ENCODE data around the gene RAX.

RAX gene

DNA sequence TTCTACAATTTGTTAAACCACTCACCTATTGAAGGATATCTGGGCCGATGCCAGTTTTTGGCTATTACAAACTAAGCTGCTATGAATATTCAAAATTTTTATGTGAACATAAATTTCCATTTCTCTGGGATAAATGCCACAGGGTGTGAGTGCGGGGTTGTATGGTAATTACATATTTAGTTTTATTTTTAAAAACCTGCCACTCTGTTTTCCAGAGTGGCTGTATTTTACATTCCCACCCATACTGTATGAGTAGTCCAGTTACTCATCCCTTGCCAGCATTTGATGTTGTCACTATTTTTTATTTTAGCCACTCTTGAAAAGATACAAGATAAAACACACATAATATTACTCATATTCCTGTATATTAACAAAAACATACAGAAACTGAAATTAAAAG is 30.3 kb downstream of the RAX start:
- H3K9ac ChIP-seq (ENCODE audit: low read depth, low read length) = no peak overlapping the region
- no peaks in the 10 kb centered on the region for H3K9me3 ChIP-seq (ENCODE audit: control insufficient read depth, insufficient read depth, low read length)
- no peaks in the 10 kb centered on the region for H3K36me3 ChIP-seq (ENCODE audit: insufficient read depth, low read length)
- H3K4me1 ChIP-seq (ENCODE audit: insufficient read depth, low read length) = no peaks in the 10 kb centered on the region

DNA sequence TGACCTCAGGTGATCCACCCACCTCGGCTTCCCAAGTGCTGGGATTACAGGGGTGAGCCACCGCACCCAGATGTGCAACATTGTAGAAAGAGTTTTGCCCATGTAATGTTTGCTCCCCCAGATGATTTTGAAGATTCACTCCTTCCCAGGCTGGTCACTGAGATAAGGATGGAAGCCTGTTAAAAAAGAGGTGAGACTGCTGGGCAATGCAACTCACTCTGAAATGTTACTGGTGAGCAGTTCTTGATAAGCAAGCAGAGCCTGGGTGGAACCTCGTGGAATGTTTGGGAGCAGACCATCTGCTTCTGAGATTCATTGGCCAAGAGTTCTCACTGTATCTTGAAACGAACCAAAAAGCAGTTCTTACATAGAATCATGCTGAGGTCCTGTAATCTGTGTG is 33.6 kb downstream of the RAX start:
- no peaks in the 10 kb centered on the region for H3K9me3 ChIP-seq (ENCODE audit: control insufficient read depth, insufficient read depth, low read length)
- H3K9ac ChIP-seq (ENCODE audit: low read depth, low read length) = no peak overlapping the region
- no peaks in the 10 kb centered on the region for H3K4me1 ChIP-seq (ENCODE audit: insufficient read depth, low read length)
- H3K36me3 ChIP-seq (ENCODE audit: insufficient read depth, low read length) = no peaks in the 10 kb centered on the region

DNA sequence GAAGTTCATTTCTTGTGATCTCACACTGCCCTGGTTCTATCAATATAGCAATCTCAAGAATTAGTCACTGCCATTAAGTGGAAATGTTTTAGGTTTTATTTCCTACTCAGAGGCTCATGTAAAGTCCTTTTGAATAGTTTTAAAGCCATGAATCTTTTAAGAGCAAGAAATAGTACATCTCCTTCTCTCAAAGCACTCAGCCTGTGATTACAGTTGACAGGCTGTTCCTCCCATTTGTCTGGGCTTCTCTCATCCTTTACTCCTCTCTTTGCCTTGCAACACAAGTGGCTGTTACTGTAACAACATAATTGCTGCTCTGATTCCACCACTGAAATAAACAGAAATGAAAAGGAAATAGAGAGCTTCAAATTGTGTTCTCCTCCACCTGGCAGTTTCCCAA is 34.9 kb downstream of the RAX start:
- Histone ChIP-seq H3K36me3 (ENCODE audit: insufficient read depth, low read length) (no peaks in the 10 kb centered on the region), H3K9ac (ENCODE audit: low read depth, low read length) (no peak overlapping the region), H3K9me3 (ENCODE audit: control insufficient read depth, insufficient read depth, low read length) (no peaks in the 10 kb centered on the region), H3K4me1 (ENCODE audit: insufficient read depth, low read length) (no peaks in the 10 kb centered on the region)

DNA sequence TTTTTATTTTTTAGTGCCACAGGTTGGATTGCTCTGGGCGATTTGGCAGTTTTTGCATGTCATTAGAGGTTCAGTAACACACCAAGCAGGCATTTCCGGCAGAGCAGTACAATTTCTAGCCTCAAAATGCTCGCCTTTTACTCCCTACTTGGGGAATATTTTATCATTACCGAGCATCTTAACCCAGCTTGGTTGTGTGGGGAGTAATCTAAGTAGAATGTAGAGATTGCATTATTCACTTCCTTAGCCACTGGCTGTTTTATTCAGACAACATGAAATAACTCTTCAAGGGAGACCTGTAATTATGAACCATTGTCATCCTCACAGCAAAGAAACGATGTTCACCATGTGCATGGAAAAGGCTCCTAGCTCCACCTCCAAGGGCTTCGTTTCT is 40.2 kb downstream of the RAX start:
- no peaks in the 10 kb centered on the region; the same call in 1 of the 2 replicates for H3K9me3 ChIP-seq (ENCODE audit: control insufficient read depth, insufficient read depth, low read length)
- H3K4me1 ChIP-seq (ENCODE audit: insufficient read depth, low read length) = no peaks in the 10 kb centered on the region
- no peak overlapping the region for H3K9ac ChIP-seq (ENCODE audit: low read depth, low read length)
- H3K36me3 ChIP-seq (ENCODE audit: insufficient read depth, low read length) = no peaks in the 10 kb centered on the region

DNA sequence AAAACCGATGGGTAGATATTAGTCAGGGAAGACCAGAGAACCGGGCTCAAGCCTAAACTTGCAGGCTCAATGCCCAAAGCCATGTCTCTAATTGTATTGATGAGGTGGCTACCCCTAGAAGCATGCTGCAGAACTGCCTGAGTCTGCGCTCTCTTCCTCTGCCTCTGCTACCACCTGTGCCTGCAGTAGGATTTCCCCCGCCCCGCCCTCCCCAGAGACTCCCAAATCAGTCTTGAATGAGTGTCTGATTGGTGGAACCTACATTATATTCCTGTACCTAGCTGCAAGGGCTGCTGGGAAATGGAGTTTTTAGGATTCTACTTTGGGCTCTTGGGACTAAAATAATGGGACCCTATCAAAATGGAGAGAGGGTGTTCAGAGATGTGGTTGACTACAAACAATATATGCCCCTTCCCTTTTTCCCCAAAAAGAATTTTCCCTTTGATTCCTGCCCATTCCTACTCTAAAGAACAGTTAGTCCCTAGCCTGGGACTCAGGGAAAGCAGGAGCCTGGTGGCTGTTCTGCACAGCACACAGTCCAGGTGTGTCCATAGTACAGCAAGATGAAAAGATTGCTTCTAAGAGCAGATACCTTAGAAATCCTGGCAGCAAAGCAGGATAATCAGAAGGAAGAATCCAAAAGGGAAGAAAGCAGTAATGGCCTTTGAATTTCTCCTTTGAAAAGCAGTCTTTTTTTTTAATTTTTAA is 40.8 kb downstream of the RAX start:
- Histone ChIP-seq H3K36me3 (ENCODE audit: insufficient read depth, low read length) (no peaks in the 10 kb centered on the region), H3K9ac (ENCODE audit: low read depth, low read length) (no peak overlapping the region), H3K9me3 (ENCODE audit: control insufficient read depth, insufficient read depth, low read length) (no peaks in the 10 kb centered on the region; the same call in 1 of the 2 replicates), H3K4me1 (ENCODE audit: insufficient read depth, low read length) (no peaks in the 10 kb centered on the region)

DNA sequence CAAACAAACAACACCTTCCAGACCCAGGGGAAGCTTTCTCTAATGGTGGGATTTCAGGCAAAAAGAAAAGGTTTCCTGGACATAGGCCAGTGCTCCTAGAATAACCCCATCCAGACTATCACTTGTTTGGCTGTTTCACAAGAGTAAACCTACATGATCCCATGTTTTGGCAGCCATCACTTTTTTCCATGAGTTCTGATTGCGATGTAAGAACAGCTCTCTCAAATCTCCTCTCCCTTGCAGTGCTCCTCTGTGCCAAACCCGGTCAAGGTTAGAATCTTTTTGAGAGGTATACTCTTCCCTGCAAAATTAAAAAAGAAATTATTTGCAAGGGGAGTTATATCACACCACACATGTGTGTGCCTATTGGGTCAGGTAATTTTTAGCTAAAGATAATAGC is 41.4 kb downstream of the RAX start:
- Histone ChIP-seq H3K4me1 (ENCODE audit: insufficient read depth, low read length) (no peaks in the 10 kb centered on the region), H3K9me3 (ENCODE audit: control insufficient read depth, insufficient read depth, low read length) (no peaks in the 10 kb centered on the region; the same call in 1 of the 2 replicates)

DNA sequence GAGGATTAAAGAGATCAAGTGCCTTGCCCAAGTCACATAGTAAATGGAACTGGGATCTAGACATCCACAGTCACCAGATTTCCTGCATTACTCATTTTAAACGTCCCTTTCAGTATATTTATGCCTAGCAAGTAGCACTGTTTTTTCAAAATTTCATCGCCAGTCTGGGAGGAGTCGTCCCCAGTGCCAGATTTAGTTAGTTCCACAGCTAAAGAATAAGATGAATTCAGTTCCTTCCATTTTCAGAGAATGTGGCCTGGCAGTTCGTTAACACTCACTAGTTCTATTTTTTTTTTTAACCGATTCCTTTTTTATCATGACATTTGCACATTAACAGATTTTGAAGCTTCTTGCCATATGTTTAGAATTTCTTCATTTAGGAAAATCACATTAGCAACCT is 42.1 kb downstream of the RAX start:
- Histone ChIP-seq H3K9me3 (ENCODE audit: control insufficient read depth, insufficient read depth, low read length) (no peaks in the 10 kb centered on the region; the same call in 1 of the 2 replicates), H3K9ac (ENCODE audit: low read depth, low read length) (no peak overlapping the region), H3K4me1 (ENCODE audit: insufficient read depth, low read length) (no peaks in the 10 kb centered on the region), H3K36me3 (ENCODE audit: insufficient read depth, low read length) (no peaks in the 10 kb centered on the region)

More for the DNA sequence above, 41.4 kb downstream of the RAX start:
- Histone ChIP-seq H3K9ac (ENCODE audit: low read depth, low read length) (no peak overlapping the region), H3K36me3 (ENCODE audit: insufficient read depth, low read length) (no peaks in the 10 kb centered on the region)

DNA sequence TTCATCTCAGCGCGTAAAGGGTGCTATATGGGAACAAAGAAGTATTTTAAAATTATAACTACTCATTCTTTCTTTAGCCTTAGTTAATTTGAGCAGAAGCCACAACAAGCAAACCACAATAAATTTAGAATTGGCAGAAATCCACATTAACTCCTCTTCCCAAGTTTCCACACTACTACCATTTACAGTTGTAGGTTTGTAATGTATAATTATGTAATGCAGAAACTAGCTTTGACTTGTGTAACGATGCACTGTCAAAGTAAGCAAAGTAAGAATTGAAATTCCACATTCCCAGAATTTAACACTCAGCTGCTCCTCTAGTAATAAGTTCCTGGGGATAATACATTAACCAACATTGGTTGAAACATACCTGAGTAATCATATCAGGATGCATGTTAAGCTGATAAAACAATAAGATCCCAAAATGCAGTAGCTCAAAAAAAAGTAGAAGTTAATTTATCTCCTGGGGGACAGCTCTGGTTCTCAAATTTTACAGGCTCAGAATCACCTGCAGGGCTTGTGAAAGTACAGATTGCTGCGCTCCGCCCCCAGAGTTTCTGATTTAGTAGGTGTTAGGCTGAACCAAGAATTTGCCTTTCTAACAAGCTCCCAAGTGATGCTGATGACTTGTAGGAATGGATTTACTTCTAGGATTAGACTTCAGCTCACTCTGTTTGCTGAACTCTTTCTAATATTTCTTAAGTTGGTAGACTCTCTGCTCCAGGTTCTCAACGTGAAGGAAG is 43.4 kb downstream of the RAX start:
- Histone ChIP-seq H3K9me3 (ENCODE audit: control insufficient read depth, insufficient read depth, low read length) (no peaks in the 10 kb centered on the region; the same call in 1 of the 2 replicates), H3K4me1 (ENCODE audit: insufficient read depth, low read length) (no peaks in the 10 kb centered on the region), H3K9ac (ENCODE audit: low read depth, low read length) (no peak overlapping the region), H3K36me3 (ENCODE audit: insufficient read depth, low read length) (no peaks in the 10 kb centered on the region)

DNA sequence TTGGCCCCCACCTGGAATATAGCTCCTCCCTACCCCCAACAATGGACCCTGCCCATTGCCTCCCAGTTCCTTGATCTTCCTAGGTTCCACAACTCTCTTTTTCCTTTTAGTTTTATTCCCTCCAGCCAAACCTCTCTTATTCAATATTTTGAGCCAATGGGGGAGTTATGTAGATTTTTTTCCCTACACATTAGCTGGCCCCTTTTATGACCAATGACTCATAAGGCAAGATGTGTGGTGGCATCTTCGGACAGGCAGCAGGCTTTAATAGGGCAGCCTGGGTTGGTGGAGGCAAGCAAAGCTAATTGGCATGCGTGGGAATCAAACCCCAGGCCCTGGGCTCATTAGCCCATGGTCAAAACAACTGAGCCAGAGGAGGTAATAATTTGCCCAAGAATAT is 44.1 kb downstream of the RAX start:
- no peaks in the 10 kb centered on the region; the same call in 1 of the 2 replicates for H3K9me3 ChIP-seq (ENCODE audit: control insufficient read depth, insufficient read depth, low read length)

DNA sequence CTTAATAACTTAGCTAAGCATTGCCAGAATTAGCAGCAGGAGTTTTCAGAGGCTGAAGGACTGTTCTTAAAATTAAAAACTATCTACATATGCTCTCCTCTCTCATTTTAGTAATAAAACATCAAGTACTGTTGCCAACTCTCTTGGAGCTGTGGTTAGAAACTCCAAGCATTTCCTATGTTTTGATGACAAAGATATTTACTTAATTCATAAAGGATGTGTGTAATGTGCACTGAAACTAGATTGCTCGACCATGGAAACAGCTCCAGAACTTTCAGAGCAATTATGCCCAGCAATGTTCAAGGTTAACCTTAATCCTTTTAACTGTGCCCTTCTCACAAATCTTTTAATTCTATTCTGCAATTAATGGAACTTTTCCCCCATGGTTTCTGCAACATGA is 44.9 kb downstream of the RAX start:
- Histone ChIP-seq H3K9me3 (ENCODE audit: control insufficient read depth, insufficient read depth, low read length) (no peaks in the 10 kb centered on the region; the same call in 1 of the 2 replicates), H3K4me1 (ENCODE audit: insufficient read depth, low read length) (no peaks in the 10 kb centered on the region), H3K9ac (ENCODE audit: low read depth, low read length) (no peak overlapping the region), H3K36me3 (ENCODE audit: insufficient read depth, low read length) (no peaks in the 10 kb centered on the region)

More for the DNA sequence above, 44.1 kb downstream of the RAX start:
- no peaks in the 10 kb centered on the region for H3K36me3 ChIP-seq (ENCODE audit: insufficient read depth, low read length)
- H3K9ac ChIP-seq (ENCODE audit: low read depth, low read length) = no peak overlapping the region
- no peaks in the 10 kb centered on the region for H3K4me1 ChIP-seq (ENCODE audit: insufficient read depth, low read length)

DNA sequence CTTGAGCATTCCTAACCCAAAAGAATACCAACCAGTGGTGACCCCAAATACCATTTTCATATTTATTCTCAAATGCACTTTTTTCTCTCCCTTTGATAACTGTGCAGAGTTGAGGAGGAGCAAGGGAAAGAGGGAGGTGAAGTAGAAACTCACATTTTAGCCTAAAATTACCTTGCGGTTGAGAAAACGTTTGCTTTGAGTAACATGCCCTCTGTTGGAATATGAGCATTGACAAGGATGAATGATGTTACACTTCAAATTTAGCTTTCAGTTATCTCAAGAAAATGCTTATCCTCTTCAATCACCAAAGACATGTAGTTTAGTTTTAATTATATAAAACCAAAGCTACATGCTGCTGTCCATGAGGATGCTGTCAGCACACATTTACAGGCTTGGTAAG is 50.9 kb downstream of the RAX start:
- Histone ChIP-seq H3K4me1 (ENCODE audit: insufficient read depth, low read length) (0 out of 2 replicates have a peak, but pooled peaks cover 3% of the 10 kb centered on the region), H3K9me3 (ENCODE audit: control insufficient read depth, insufficient read depth, low read length) (no peaks in the 10 kb centered on the region; the same call in 1 of the 2 replicates), H3K9ac (ENCODE audit: low read depth, low read length) (no peak overlapping the region), H3K36me3 (ENCODE audit: insufficient read depth, low read length) (no peaks in the 10 kb centered on the region)

DNA sequence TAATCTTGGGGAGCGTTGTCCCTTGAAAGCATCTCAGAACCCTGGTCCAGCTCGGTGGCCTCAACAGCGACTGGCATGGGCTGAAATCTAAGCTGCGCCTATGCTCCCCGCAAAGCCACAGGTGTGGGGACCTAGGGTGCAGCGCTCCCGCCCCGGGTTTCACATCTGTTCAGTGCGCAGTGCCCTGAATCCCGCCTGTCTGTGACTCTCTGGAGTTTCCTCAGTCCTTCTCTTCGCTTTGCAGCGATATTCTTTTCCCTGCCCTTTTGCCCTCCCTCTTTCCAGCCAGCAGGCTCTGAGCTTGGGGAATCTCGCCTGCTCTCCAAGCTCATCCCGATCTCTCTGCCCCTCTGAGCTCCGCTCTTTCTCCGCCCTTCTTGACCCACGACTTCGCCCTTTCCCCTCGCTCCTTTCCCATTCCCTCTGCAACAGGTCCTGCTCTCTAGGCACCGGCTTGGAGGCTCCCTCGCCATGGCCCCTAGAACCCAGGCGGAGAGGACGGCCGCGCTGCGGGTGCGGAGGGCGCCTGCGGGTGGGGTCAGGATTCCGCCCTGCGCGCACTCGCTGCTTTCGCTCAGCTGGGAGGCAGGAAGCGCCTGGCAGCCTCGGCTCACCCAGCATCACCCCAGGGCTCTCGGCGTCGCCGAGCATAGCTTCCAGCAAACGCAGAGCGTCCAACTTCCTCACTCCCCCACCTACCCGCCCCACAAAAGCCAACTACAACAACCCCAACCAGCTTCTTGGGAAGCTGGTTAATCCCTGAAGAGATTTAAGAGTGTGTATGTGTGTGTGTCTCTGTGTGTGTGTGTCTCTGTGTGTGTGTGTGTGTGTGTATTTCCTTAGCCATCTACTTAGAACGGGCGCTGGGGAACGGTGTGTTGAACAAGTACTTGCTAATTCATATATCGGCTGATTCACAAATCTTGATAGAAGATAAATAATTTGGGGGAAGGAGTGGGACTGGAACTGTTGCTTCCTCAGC is 52.2 kb downstream of the RAX start:
- Histone ChIP-seq H3K9ac (ENCODE audit: low read depth, low read length) (peak overlapping the region; percentile 46; the same call in 1 of the 2 replicates), H3K4me1 (ENCODE audit: insufficient read depth, low read length) (0 out of 2 replicates have a peak, but pooled peaks cover 3% of the 10 kb centered on the region), H3K36me3 (ENCODE audit: insufficient read depth, low read length) (no peaks in the 10 kb centered on the region), H3K9me3 (ENCODE audit: control insufficient read depth, insufficient read depth, low read length) (no peaks in the 10 kb centered on the region; the same call in 1 of the 2 replicates)

DNA sequence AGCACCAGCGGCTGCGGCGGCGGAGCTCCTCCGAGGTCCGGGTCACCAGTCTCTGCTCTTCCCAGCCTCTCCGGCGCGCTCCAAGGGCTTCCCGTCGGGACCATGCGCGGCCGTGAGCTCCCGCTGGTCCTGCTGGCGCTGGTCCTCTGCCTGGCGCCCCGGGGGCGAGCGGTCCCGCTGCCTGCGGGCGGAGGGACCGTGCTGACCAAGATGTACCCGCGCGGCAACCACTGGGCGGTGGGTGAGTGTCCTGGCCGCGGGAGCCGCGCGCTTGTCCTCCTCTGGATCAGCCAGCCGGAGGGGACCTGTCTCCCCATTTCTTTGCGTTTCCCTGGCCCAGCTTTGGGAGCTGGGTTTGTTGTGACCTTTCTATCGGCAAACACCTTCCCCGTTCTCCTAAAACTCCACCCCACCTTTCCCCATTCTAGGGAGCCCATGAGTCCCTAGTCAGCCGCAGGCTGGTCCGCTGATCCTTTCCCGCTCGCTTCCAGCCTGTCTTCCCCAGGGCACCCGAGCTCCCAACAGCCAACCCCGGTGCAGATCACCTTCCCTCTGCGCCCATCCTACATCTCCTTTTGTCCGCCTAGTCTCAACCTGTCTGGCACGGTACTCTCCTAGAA is 53.0 kb downstream of the RAX start:
- Histone ChIP-seq H3K9ac (ENCODE audit: low read depth, low read length) (peak overlapping the region; percentile 46; the same call in 1 of the 2 replicates), H3K4me1 (ENCODE audit: insufficient read depth, low read length) (0 out of 2 replicates have a peak, but pooled peaks cover 3% of the 10 kb centered on the region), H3K36me3 (ENCODE audit: insufficient read depth, low read length) (no peaks in the 10 kb centered on the region), H3K9me3 (ENCODE audit: control insufficient read depth, insufficient read depth, low read length) (no peaks in the 10 kb centered on the region; the same call in 1 of the 2 replicates)
